ENCODE data around the gene RFLNA.

DNA sequence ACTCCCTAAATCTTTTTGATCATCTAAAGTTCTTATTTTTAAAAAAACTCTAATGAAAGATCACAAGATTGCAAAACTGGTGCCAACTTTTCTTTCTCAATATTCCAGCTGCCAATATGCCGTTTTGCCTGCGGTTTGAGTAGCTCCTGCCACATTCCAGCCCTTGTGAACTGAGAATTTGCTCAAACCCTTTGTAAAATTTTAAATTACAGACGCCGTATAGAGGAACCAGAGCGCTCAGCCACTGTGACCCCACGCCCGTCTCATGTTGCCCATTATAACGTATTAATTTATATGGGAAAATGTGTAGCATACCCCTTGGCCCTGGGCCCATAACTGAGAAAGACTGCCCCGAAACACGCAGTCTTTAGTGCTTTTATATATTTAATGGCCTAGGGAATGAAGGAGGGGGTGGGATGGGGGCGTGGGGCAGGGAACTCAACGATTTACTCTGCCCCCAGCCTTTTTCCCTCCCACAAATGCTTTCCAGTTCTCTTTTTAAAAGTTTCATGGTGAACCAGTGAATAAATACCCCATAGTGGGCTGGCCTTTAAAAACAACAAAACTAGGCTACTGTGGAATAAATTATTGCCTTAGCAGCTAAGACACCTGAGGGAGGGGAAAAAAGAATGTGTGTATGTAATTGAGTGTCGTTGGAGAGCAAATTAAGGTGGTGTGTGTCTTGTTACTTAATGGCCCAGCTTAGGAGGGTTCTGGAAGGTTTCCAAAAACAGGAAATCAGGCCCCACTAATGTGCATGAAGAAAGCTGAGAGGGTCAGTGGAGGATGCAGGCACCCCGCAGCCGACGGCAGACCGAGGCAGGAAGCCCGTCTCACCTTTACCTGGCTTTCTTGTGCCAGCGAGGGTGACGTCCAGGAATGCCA, 45.7 kb upstream of the RFLNA start:
- TF ChIP-seq, protein P1, sequence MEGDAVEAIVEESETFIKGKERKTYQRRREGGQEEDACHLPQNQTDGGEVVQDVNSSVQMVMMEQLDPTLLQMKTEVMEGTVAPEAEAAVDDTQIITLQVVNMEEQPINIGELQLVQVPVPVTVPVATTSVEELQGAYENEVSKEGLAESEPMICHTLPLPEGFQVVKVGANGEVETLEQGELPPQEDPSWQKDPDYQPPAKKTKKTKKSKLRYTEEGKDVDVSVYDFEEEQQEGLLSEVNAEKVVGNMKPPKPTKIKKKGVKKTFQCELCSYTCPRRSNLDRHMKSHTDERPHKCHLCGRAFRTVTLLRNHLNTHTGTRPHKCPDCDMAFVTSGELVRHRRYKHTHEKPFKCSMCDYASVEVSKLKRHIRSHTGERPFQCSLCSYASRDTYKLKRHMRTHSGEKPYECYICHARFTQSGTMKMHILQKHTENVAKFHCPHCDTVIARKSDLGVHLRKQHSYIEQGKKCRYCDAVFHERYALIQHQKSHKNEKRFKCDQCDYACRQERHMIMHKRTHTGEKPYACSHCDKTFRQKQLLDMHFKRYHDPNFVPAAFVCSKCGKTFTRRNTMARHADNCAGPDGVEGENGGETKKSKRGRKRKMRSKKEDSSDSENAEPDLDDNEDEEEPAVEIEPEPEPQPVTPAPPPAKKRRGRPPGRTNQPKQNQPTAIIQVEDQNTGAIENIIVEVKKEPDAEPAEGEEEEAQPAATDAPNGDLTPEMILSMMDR (IDR thresholded peaks at IDR 0.05; ENCODE audit: poor library complexity) = no peak
- no peak for TF ChIP-seq EZH2 (IDR thresholded peaks at IDR 0.05; ENCODE audit: borderline replicate concordance)
- TF ChIP-seq EZH2phosphoT487 (IDR thresholded peaks at IDR 0.05; ENCODE audit: low read depth, severe bottlenecking, unreplicated experiment) = no peak
